SU-DHL-6 (cell line): ENCODE measurements around the gene MYO18A.
A peak's percentile ranks its signal among the peaks of the same experiment; 100 is the strongest.

Experiments
- H2AFZ ChIP-seq: fragments of 200-600 bp; sonication (generic); 2 replicates; pipeline ENCODE4 v1.6.1; 2014; ENCODE audit warnings: low read depth, mild to moderate bottlenecking, moderate library complexity, mixed read lengths, antibody characterized with exemption, low read length; ENCODE audit not compliant: severe bottlenecking
- H3F3A ChIP-seq: fragments of 200-600 bp; shearing (Covaris generic); 2 replicates; pipeline ENCODE4 v1.6.0; 2016; ENCODE audit warnings: antibody characterized with exemption, mild to moderate bottlenecking; ENCODE audit not compliant: insufficient read depth
- H3K27ac ChIP-seq: fragments of 200-600 bp; sonication (generic); 2 replicates; pipeline ENCODE4 v1.5.1; 2016; ENCODE audit warnings: low read depth, mild to moderate bottlenecking, low read length, moderate library complexity, mixed read lengths
- H3K27me3 ChIP-seq: fragments of 200-600 bp; sonication (generic), shearing (Covaris generic); 2 replicates; pipeline ENCODE4 v1.6.0; 2014; ENCODE audit warnings: mild to moderate bottlenecking, low read length
- H3K36me3 ChIP-seq: fragments of 200-600 bp; sonication (generic); 2 replicates; pipeline ENCODE4 v1.6.1; 2014; ENCODE audit warnings: mild to moderate bottlenecking, low read length, mixed read lengths
- H3K4me2 ChIP-seq: fragments of 300-600, 200-600 bp; shearing (Covaris generic), sonication (generic); 2 replicates; pipeline ENCODE4 v1.6.0; 2014; ENCODE audit warnings: low read length, low read depth, mild to moderate bottlenecking; ENCODE audit not compliant: poor library complexity, severe bottlenecking
- H3K4me3 ChIP-seq: fragments of 200-600 bp; sonication (generic); 2 replicates; pipeline ENCODE4 v1.5.1; 2014; ENCODE audit warnings: antibody characterized with exemption, low read length, mild to moderate bottlenecking, mixed read lengths; ENCODE audit not compliant: insufficient read depth, poor library complexity, severe bottlenecking
- H3K79me2 ChIP-seq: fragments of 200-600 bp; sonication (generic); 2 replicates; pipeline ENCODE4 v1.6.1; 2014; ENCODE audit warnings: mild to moderate bottlenecking, low read length, moderate library complexity; ENCODE audit not compliant: insufficient read depth
- H3K9ac ChIP-seq: fragments of 200-600 bp; sonication (generic); 2 replicates; pipeline ENCODE4 v1.7.0; 2014; ENCODE audit warnings: mild to moderate bottlenecking, low read length
- H3K9me2 ChIP-seq: fragments of 200-600 bp; sonication (generic); replicated peaks from 2 replicates; pipeline ENCODE4 v1.6.1; 2014; ENCODE audit warnings: low read length; ENCODE audit not compliant: insufficient read depth
- H3K9me3 ChIP-seq: fragments of 200-600 bp; sonication (generic); 2 replicates; pipeline ENCODE4 v1.6.1; 2014; ENCODE audit warnings: low read length, mixed read lengths; ENCODE audit not compliant: insufficient read depth
- H4K20me1 ChIP-seq: fragments of 200-600 bp; sonication (generic); 2 replicates; pipeline ENCODE4 v1.6.1; 2014; ENCODE audit warnings: low read depth, mild to moderate bottlenecking, antibody characterized with exemption, low read length, moderate library complexity, mixed read lengths
- CTCF ChIP-seq: fragments of 200-600 bp; sonication (generic); IDR thresholded peaks from one replicate; pipeline ENCODE4 v1.5.1; 2017; ENCODE audit warnings: antibody characterized with exemption, mild to moderate bottlenecking, low read length, moderate library complexity; ENCODE audit not compliant: insufficient read depth, poor library complexity, severe bottlenecking
- EZH2phosphoT487 ChIP-seq: fragments of 200-600 bp; sonication (generic), shearing (Covaris generic); conservative IDR thresholded peaks from 2 replicates; pipeline ENCODE4 v1.6.1; 2018; ENCODE audit warnings: mild to moderate bottlenecking, antibody characterized with exemption, low read length, moderate library complexity, mixed read lengths

The MYO18A gene

DNA sequence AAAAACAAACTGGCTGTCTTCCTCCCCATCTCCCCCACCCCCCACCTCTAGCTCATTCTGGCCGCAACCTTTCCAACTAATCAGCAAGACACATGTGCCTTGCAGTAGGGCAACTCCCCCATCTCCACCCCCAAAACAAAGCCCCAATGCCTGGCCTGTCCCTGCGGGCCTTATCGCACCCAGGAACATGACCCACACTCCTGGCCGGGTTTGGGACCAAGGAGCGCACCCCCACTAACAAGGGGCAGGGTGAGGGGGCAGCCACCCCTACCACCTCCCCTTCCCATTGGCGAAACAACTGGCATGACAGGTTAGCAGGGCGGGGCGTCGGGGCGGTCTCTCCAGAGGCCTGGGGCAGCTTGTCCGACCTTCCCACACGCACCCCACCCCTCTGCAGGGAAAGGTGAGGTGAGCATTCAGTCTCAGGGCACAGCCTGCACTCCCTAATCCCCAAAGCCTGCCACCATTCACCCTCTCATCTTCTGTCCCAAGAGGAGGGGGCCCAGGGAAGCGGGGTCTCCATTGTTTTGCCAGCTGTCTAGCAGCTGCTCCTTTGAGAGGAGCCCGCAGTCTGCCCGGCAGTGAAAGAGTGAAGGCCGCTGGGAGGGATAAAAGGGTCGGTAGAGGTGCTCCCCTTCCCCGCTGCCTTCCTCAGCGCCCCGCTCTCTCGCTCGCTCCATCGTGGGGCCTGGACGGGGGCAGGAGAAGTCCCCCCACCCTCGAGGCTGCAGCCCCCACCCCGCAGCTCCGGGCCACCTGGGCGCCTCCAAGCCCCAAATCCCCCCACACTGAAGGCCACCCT is 765 bp downstream of the MYO18A start:
- no peaks in the 10 kb centered on the region for H3K9me2 ChIP-seq
- H3K36me3 ChIP-seq = no peaks in the 10 kb centered on the region
- no peak overlapping the region for H3K27ac ChIP-seq
- H4K20me1 ChIP-seq = no peaks in the 10 kb centered on the region
- no peaks in the 10 kb centered on the region for H3K27me3 ChIP-seq
- no peaks in the 10 kb centered on the region for H3F3A ChIP-seq
- H3K9ac ChIP-seq = peak overlapping the region; percentile 43; the same call in 1 of the 2 replicates
- H2AFZ ChIP-seq = no peak overlapping the region
- no peak for TF ChIP-seq CTCF
- no peaks in the 10 kb centered on the region for H3K9me3 ChIP-seq
- H3K4me2 ChIP-seq = peak overlapping the region; percentile 59
- peak overlapping the region; percentile 38 for H3K4me3 ChIP-seq
- no peaks in the 10 kb centered on the region for H3K79me2 ChIP-seq

DNA sequence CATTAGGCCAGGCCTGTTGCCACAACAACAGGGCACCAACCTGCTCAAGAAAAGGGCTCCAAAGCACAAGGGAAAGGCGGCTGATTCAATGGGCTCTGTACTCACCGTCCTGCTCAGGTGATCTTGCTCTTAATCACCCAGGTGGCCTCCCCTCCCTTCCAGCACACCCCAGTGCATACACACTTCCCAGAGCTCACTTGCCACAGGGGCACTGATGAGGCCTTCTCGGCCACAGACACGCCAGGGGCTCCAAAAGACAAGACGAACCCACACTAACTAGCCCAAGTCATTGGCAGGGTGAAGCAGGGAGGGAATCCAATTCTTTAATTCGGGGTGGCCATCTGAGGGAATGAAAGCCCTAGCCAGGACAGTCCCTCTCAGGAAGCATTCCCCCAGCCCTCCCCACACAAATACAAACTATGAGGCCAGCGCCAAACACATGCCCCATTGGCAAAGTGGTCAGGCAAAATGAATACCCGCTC is 1.4 kb downstream of the MYO18A start:
- no peaks in the 10 kb centered on the region for H4K20me1 ChIP-seq
- no peak overlapping the region for H3K4me2 ChIP-seq
- H3F3A ChIP-seq = no peaks in the 10 kb centered on the region
- H3K9ac ChIP-seq = no peak overlapping the region
- no peaks in the 10 kb centered on the region for H3K9me2 ChIP-seq
- H3K79me2 ChIP-seq = no peaks in the 10 kb centered on the region
- no peaks in the 10 kb centered on the region for H3K27me3 ChIP-seq
- H3K27ac ChIP-seq = no peak overlapping the region
- H3K9me3 ChIP-seq = no peaks in the 10 kb centered on the region
- no peak overlapping the region for H3K4me3 ChIP-seq
- no peak for TF ChIP-seq EZH2phosphoT487
- no peak for TF ChIP-seq CTCF
- H3K36me3 ChIP-seq = no peaks in the 10 kb centered on the region
- no peak overlapping the region for H2AFZ ChIP-seq

DNA sequence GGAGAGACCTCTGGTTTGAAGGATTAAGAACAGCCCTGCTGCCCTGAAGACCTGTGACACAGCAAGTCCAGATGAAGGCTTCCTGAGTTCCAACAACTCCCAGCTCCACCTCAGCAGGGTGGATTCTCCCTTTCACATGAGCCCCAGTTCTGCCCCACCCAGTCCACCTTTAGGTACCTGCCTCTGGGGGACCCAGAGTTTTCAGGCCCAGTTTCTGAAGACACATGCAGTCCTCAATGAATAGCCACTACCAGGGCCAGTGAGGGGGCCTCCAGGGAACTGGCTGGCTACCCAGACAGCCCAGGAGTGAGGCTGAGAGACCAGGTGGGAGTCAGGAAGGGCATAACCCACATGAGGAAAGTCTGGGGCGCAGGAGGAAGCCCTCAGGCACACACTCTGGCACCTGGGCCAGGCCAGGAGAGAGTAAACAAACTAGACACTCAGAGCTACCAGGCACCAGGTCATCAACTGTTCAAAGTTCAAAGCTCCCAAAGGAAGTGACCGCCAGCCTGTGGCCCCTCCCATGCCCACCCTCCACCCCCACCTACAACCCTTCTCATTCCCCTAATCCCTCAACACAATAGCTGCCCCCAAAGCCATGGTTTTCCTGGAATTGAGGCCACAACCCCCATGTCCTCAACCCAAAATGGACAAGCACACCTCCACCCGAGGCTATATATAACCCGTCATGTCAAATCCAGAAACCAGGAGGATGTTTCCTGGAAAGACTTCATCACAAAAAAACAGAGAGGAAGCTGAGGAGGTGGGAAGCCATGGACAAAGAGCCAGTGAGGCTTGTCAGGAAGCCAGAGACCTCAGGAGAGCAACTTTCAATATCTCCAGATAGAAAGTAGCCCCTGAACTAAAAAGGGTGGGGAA is 2.1 kb downstream of the MYO18A start:
- no peak overlapping the region for H3K4me3 ChIP-seq

More for the DNA sequence above, 2.1 kb downstream of the MYO18A start:
- H2AFZ ChIP-seq = no peak overlapping the region
- no peaks in the 10 kb centered on the region for H3K9me2 ChIP-seq
- no peaks in the 10 kb centered on the region for H3K9me3 ChIP-seq
- no peak for TF ChIP-seq CTCF
- TF ChIP-seq EZH2phosphoT487 = no peak
- no peak overlapping the region for H3K9ac ChIP-seq
- H4K20me1 ChIP-seq = no peaks in the 10 kb centered on the region
- H3K36me3 ChIP-seq = no peaks in the 10 kb centered on the region
- no peaks in the 10 kb centered on the region for H3K27me3 ChIP-seq
- no peak overlapping the region for H3K4me2 ChIP-seq
- no peak overlapping the region for H3K27ac ChIP-seq
- no peaks in the 10 kb centered on the region for H3F3A ChIP-seq
- H3K79me2 ChIP-seq = no peaks in the 10 kb centered on the region
